Left lung (tissue), 10 donors: ENCODE results near the gene SDHA. TPM values are rescaled to one million over a fixed set of nuclear protein-coding genes. Genes with fewer than 3 reads are reported as not detected.

Source experiments
- ATAC-seq: fragments of 200-7000 bp; cut with Tn5 transposase; one replicate; pipeline ENCODE4 v1.9.1; 2020; ENCODE audit warnings: moderate library complexity
- DNase-seq, 4 donors: peaks; one replicate each; pipeline ENCODE4 v3.0.0-alpha.2; 2013 to 2020
- H3K27ac ChIP-seq, 2 donors: fragments of 200-600 bp; sonication (generic) in 1 of 2; one replicate each; pipeline versions ENCODE4 v1.5.0 to v1.8.0; 2020 to 2021
- H3K27me3 ChIP-seq, 2 donors: fragments of 200-600 bp; sonication (generic) in 1 of 2; one replicate each; pipeline versions ENCODE4 v1.5.0 to v1.8.0; 2020 to 2021
- H3K36me3 ChIP-seq, 2 donors: fragments of 200-600 bp; sonication (generic) in 1 of 2; one replicate each; pipeline versions ENCODE4 v1.5.0 to v1.8.0; 2020 to 2021
- H3K4me1 ChIP-seq, 2 donors: fragments of 200-600 bp; one replicate each; pipeline ENCODE4 v1.8.0; 2021
- H3K4me3 ChIP-seq, 2 donors: fragments of 200-600 bp; sonication (generic) in 1 of 2; one replicate each; pipeline versions ENCODE4 v1.5.0 to v1.8.0; 2020 to 2021; ENCODE audit warnings: mild to moderate bottlenecking in 1 of 2
- H3K9me3 ChIP-seq, 2 donors: fragments of 200-600 bp; sonication (generic) in 1 of 2; one replicate each; pipeline versions ENCODE4 v1.5.0 to v1.8.0; 2020 to 2021
- CTCF ChIP-seq, 2 donors: fragments of 200-600 bp; sonication (generic) in 1 of 2; IDR thresholded peaks; one replicate each; pipeline versions ENCODE4 v1.5.0 to v1.8.0; 2021; ENCODE audit warnings: antibody characterized with exemption in 2 of 2
- intact Hi-C, 2 donors: fragments of 100-400 bp; cut with DNase I; formaldehyde crosslinking; loops; one replicate each; pipeline versions ENCODE4 v1.11.2 to v1.14.2; 2022
- polyA plus RNA-seq, 6 donors: library from polyadenylated mRNA; unstranded; fragments of 120-200 nt; gene quantifications; one replicate each; pipeline ENCODE4 v1.2.1, GENCODE V29; 2013; ENCODE audit not compliant: insufficient read length in 6 of 6
- total RNA-seq, 2 donors: library from RNA; stranded (reverse); fragmentation: NEBNext Ultra II Directional; extraction: Animal tissue kit (Norgen Biotek cat#: 25700); gene quantifications; one replicate each; pipeline ENCODE4 v1.2.1, GENCODE V29; 2021
- donor health status: DM: no; HTN: yes; CAD: no.
- donor health status: DM: no; HTN: no; CAD: no.

Gene SDHA
- total and polyA plus RNA-seq, 8 donors: 95.9 to 113 (median 106) TPM

GRCh38 chr5:187617-188451, 30.3 kb upstream of the SDHA start:
- peaks cover 4 to 6% of the 10 kb centered on the region in 2 donors for H3K4me1 ChIP-seq
- DNase-seq (peak in 1 of 4 donors; percentile 65), ATAC-seq (no peak)
- intact Hi-C loops: no loop called here
- peaks cover 4 to 39% of the 10 kb centered on the region in 2 donors for H3K27me3 ChIP-seq
- H3K27ac ChIP-seq: no peak overlapping the region
- no peak overlapping the region for H3K4me3 ChIP-seq
- no peak for TF ChIP-seq CTCF (IDR thresholded peaks at IDR 0.05)
- no peaks in the 10 kb centered on the region for H3K9me3 ChIP-seq
- H3K36me3 ChIP-seq: no peaks in the 10 kb centered on the region

GRCh38 chr5:188488-189481, 29.3 kb upstream of the SDHA start:
- no peaks in the 10 kb centered on the region for H3K36me3 ChIP-seq
- DNase-seq (peak; percentile 74 to 93 (median 86)), ATAC-seq (peak; percentile 95)
- peak; percentile 91 to 98 for TF ChIP-seq CTCF (IDR thresholded peaks at IDR 0.05)
- H3K27me3 ChIP-seq: peaks cover 4 to 40% of the 10 kb centered on the region in 2 donors
- H3K4me1 ChIP-seq: peaks cover 4 to 6% of the 10 kb centered on the region in 2 donors
- intact Hi-C loops: no loop called here
- no peaks in the 10 kb centered on the region for H3K9me3 ChIP-seq
- no peak overlapping the region for H3K4me3 ChIP-seq
- H3K27ac ChIP-seq: no peak overlapping the region

DNA sequence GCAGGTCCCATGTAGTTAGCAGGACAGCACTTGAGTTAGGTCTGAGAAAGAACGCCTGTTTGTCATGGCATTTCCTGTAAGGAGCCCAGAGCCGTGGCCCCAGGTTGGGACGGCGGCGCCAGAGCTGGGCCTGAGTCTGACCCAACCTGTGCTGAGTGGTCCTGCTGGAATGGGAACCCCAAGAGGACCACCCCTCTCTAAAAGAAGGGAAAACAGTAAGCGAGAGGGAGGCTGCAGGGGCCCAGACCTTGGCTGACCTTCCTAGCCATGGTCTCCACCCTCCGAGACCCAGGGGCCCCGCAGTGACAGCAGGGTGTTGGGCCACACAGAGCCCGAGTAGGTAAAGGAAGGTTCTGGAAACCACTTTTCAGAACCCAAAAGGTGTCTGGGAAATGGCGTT, 28.6 kb upstream of the SDHA start:
- Histone ChIP-seq H3K9me3 (no peaks in the 10 kb centered on the region), H3K36me3 (no peaks in the 10 kb centered on the region), H3K27ac (no peak overlapping the region), H3K4me1 (peaks cover 4 to 6% of the 10 kb centered on the region in 2 donors), H3K27me3 (peaks cover 4 to 40% of the 10 kb centered on the region in 2 donors), H3K4me3 (no peak overlapping the region)
- no peak for ATAC-seq
- intact Hi-C loops: no loop called here
- no peak for TF ChIP-seq CTCF (IDR thresholded peaks at IDR 0.05)
- DNase-seq: peak in 1 of 4 donors; percentile 46

DNA sequence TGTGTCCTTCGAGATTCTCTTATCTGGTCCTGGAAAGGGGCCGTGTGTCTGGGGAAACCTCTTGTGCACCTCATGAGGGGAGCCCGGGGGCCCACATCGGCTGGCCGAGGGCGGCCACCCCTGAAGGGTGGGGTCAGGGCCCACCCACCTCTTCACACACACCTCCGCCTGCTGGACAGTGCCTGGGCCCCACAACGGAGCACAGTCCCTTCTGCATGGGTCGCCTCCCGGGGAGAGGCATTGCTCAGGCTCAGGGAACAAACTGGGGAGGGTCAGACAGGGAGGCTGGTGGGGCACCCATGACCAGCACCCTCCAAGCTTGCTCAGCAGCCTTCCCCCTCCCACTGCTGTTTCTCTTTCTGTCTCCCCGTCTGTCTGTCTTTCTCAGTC, 28.1 kb upstream of the SDHA start:
- Histone ChIP-seq H3K4me1 (peaks cover 4 to 6% of the 10 kb centered on the region in 2 donors), H3K4me3 (no peak overlapping the region), H3K27ac (no peak overlapping the region), H3K36me3 (no peaks in the 10 kb centered on the region), H3K27me3 (peaks cover 4 to 40% of the 10 kb centered on the region in 2 donors), H3K9me3 (no peaks in the 10 kb centered on the region)
- intact Hi-C loops: no loop called here
- TF ChIP-seq CTCF (IDR thresholded peaks at IDR 0.05): no peak
- ATAC-seq (no peak), DNase-seq (peak in 1 of 4 donors; percentile 71)
